ENCODE data around the gene C1QTNF1.

Gene C1QTNF1

DNA sequence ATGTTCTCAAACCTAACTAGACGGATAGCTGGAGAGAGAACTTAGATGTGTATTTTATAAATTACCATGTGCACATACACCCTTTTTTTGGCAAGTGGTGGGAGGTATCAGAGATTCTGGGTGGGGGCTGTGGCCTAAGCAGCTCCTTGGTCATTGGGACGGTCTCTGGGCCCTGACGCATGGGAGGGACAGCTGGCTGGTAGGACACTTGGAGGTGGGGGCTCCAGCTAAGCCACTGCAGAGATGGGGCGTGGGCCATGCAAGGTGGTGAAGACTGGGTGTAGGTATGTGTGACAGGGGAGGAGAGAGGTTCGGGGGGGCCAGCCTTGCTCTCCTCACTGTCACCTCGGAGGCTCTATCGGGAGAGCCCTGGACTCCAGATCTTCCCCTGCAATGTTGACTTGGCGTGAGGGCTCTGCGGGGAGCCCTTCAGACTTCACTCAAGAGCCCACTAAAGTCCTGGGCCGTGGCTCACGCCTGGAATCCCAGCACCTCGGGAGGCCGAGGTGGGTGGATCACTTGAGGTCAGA, 17.1 kb downstream of the C1QTNF1 start:
- DNase-seq (ENCODE audit: low spot score): no peak

DNA sequence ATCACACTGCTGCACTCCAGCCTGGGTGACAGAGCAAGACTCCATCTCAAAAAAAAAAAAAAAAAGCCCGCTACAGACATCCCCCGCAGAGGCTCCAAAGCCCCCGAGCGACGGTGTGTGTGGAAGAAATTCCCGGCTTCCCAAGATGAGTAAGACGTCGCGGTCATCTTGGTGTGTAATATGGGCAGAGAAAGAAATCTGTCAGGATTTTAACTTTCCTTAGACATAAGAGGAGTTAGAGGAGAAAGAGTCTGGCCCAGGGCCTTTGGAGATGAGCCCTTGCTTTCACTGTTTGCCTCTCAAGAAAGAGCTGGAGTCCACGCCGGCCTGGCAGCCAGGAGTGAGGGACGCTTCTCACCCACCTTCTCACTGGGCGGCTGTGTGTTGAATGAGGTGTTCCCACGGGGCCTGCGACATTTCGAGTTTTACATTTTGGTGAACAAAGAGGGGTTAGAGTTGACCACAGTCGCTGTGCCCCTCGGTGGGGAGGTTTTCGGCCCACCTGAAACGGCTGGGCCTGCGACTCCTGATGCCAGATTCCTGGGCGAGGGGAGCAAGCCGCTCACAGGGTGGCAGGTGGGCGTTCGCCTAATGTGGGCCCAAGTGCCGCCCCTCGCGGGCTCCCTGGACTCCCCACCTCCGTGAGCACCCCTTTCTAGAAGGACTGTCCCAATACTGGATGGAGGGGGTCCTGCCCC, 17.9 kb downstream of the C1QTNF1 start:
- DNase-seq (ENCODE audit: low spot score): no peak

DNA sequence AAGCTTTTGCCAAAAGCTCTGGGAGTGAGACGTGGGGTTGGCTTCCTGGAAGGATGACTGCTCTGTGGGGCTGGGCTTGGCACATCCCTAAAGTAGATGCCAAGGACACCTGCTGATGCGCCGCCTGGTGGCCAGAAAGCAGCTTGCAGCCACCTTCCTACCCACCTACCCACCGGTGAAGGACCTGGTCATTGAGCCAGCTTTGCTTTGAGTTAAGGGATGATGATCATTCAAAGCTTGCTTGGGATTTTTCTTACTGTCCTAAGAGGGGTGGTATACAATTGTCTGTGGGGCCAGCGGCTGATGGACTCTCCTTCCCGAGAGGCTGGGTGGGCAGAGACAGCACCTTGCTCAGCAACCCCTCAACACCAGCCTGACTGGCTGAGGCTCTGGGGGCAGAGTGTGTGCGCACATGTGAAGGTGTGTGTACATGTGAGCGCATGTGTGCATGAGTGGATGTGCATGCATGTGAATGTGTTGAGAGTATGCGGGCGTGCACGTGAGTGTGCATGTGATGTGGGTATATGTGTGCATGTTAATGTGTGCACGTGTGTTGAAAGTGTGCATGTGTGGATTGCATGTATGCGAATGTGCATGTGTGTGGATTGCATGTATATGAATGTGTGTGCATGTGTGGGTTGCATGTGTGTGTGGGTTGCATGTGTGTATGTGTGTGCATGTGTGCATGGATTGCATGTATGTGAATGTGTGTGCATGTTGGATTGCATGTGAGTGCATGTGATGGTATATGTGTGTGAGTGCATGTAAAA, 18.6 kb downstream of the C1QTNF1 start:
- peak; percentile 68 for DNase-seq (ENCODE audit: low spot score)

DNA sequence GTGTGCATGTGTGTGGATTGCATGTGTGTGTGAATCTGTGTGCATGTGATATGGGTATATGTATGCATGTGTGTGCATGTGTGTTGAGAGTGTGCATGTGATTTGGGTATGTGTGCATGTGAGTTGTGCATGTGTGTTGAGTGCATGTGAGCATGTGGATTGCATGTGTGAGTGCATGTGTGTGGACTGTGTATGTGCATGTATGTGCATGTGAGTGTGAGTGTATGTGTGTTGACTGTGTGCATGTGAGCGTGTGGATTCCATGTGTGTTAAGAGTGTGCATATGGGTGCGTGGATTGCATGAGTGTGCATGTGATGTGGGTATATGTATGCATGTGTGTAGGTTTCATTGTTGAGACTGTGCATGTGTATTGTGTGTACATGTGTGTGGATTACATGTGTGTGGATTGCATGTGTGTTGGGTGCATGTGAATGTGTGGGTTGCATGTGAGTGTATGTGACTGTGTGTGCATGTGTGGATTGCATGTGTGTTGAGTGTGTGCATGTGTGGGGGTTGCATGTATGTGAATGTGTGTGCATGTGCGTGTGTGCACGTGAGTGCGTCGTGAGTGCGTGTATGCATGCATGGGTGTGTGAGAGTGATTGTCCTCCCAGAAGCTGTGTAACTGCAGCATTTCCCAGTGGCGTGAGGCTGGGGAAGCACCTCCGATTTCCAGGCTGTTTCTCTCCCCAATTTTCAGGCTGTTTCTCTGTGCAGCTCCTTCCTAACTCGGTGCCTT, 19.4 kb downstream of the C1QTNF1 start:
- DNase-seq (ENCODE audit: low spot score): no peak

DNA sequence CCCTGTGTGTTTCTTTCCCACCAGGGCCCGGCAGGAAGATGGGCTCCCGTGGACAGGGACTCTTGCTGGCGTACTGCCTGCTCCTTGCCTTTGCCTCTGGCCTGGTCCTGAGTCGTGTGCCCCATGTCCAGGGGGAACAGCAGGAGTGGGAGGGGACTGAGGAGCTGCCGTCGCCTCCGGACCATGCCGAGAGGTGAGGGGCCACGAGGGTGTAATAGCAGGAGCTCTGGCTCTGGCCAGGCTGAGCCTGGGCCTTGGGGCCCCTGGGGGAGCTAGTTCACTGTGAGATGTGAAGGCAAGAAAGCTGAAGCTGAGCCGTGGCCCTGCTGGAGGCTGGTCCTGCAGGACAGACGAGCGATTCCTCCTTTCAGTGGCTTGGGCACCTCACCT, 20.0 kb downstream of the C1QTNF1 start:
- DNase-seq (ENCODE audit: low spot score): no peak

DNA sequence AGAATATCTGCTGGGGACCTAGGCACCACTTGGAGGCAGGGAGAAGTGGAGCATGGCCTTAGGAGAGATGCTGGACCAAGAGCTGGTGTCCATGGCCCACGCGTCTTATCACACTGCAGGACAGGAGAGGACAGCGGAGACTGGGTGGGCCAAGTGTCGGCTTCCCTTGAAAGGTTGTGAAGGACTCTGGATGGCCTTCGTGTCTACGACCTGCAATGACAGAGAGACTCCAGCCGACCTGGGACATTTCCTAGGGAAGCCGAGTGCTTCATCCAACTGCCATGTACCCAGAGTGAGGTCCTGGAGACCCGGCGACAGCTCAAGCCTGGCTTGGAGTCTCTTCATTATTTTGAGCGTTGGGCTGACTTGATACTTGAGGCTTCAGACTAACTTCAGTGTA, 20.5 kb downstream of the C1QTNF1 start:
- DNase-seq (ENCODE audit: low spot score): no peak

DNA sequence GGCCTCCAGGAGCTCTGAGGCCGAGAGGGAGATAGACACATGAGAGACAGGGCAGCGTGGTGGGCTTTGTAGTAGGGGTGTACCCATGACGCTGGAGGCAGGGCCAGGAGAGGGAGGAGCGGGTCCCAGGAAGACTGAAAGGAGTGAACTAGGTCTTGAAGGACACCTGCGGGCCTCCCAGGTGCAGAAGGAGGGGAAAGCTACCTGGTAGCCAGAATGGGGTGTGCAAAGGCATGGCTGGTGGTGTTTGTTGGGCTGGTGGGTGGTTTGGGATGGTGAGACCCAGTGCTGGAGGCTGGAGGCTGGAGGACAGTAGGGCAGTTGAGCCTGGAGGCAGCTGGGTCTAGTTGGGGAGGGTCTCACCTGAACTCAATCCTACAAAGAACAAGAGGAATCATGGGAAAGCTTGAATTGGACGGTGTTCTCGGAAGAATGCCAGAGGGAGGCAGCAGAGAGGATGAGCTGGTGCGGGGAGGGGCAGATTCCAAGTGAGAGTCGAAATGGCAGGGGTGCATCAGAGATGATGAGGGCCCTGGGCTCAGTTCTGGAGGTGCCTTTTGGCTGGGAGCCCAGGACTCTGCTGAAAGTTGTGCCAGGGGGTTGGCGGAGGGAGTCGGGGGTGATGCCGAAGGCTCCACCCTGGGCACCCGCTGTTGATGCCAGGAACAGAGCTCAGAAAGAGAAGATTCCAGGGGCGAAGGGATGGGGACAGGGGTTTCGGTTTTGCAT, 21.2 kb downstream of the C1QTNF1 start:
- no peak for DNase-seq (ENCODE audit: low spot score)

DNA sequence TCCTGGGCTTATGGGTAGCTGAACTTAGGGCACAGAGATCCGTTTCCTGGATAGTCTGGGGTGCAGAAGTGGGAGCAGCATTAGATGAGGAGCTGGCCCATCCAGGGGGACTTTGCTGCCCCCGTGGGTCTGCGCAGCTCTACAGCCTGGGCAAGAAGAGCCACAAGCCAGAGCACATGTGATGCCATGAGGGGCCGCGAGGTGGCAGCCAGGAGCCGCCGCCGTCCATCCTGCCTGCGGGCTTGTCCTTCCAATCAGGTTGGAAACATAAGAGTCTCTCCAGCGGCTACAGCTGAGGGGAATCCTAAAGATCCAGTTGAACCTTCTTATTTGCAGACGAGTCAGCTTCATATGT, 21.9 kb downstream of the C1QTNF1 start:
- peak; percentile 76 for DNase-seq (ENCODE audit: low spot score)

DNA sequence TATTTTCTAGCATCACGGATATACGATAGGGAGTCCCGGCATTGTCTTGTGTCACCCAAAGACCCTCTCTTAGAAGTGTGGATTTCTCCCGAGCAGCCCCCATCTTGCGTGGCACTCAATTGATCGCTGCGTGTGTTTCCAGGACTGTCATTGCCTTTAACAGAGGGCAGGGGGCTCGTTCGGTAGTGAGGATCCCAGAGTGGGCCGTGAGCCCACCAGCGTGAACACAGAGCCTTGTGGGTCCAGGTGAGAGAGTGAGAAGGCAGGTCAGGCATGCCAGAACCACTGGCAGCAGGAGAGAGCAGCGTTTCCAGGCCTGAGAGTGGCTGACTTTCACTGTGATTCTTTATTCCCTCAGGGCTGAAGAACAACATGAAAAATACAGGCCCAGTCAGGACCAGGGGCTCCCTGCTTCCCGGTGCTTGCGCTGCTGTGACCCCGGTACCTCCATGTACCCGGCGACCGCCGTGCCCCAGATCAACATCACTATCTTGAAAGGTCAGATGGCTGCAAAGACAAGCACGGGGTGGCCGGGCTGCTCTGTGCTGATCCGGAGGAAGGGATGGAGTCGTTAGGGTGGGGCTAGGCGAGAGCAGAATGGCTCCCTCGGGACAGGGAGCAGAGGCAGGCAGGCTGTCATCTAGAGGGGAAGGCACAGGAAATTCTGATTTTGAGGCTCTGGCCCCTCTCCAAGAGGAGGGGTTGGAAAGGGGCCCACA, 22.4 kb downstream of the C1QTNF1 start:
- no peak for DNase-seq (ENCODE audit: low spot score)

DNA sequence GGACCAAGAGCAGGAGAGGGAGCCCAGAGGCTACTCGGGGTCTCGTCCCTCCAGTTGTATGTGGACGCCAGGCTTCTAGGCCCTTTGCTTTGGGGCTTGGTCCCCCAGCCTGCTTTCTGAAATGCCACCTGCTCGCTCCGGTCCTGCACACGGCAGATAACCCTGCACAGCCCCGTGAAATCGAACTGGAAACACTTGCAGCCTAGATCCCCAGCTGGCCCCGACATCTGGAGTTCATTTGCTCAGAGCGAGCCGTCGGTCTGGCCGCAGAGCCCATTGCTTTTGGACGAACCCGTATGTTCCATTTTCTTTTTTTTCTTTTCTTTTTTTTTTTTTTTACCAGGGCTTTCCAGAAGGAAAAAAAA, 22.9 kb downstream of the C1QTNF1 start:
- no peak for DNase-seq (ENCODE audit: low spot score)

DNA sequence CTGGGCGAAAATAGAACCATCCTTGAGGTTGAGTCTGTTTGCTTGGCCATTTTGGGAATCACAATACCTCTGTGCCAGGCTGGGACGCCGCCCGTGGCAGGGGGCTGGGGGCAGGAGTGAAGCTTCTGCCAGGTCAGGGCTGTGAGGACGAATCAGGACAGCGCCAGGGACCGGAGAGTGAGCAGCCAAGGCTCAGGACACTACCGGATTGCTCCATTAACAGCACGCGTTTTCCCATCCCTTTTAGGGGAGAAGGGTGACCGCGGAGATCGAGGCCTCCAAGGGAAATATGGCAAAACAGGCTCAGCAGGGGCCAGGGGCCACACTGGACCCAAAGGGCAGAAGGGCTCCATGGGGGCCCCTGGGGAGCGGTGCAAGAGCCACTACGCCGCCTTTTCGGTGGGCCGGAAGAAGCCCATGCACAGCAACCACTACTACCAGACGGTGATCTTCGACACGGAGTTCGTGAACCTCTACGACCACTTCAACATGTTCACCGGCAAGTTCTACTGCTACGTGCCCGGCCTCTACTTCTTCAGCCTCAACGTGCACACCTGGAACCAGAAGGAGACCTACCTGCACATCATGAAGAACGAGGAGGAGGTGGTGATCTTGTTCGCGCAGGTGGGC, 23.4 kb downstream of the C1QTNF1 start:
- no peak for DNase-seq (ENCODE audit: low spot score)

DNA sequence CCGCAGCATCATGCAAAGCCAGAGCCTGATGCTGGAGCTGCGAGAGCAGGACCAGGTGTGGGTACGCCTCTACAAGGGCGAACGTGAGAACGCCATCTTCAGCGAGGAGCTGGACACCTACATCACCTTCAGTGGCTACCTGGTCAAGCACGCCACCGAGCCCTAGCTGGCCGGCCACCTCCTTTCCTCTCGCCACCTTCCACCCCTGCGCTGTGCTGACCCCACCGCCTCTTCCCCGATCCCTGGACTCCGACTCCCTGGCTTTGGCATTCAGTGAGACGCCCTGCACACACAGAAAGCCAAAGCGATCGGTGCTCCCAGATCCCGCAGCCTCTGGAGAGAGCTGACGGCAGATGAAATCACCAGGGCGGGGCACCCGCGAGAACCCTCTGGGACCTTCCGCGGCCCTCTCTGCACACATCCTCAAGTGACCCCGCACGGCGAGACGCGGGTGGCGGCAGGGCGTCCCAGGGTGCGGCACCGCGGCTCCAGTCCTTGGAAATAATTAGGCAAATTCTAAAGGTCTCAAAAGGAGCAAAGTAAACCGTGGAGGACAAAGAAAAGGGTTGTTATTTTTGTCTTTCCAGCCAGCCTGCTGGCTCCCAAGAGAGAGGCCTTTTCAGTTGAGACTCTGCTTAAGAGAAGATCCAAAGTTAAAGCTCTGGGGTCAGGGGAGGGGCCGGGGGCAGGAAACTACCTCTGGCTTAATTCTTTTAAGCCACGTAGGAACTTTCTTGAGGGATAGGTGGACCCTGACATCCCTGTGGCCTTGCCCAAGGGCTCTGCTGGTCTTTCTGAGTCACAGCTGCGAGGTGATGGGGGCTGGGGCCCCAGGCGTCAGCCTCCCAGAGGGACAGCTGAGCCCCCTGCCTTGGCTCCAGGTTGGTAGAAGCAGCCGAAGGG, 24.2 kb downstream of the C1QTNF1 start:
- no peak for DNase-seq (ENCODE audit: low spot score)

DNA sequence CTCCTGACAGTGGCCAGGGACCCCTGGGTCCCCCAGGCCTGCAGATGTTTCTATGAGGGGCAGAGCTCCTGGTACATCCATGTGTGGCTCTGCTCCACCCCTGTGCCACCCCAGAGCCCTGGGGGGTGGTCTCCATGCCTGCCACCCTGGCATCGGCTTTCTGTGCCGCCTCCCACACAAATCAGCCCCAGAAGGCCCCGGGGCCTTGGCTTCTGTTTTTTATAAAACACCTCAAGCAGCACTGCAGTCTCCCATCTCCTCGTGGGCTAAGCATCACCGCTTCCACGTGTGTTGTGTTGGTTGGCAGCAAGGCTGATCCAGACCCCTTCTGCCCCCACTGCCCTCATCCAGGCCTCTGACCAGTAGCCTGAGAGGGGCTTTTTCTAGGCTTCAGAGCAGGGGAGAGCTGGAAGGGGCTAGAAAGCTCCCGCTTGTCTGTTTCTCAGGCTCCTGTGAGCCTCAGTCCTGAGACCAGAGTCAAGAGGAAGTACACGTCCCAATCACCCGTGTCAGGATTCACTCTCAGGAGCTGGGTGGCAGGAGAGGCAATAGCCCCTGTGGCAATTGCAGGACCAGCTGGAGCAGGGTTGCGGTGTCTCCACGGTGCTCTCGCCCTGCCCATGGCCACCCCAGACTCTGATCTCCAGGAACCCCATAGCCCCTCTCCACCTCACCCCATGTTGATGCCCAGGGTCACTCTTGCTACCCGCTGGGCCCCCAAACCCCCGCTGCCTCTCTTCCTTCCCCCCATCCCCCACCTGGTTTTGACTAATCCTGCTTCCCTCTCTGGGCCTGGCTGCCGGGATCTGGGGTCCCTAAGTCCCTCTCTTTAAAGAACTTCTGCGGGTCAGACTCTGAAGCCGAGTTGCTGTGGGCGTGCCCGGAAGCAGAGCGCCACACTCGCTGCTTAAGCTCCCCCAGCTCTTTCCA, 25.1 kb downstream of the C1QTNF1 start:
- DNase-seq (ENCODE audit: low spot score): no peak

DNA sequence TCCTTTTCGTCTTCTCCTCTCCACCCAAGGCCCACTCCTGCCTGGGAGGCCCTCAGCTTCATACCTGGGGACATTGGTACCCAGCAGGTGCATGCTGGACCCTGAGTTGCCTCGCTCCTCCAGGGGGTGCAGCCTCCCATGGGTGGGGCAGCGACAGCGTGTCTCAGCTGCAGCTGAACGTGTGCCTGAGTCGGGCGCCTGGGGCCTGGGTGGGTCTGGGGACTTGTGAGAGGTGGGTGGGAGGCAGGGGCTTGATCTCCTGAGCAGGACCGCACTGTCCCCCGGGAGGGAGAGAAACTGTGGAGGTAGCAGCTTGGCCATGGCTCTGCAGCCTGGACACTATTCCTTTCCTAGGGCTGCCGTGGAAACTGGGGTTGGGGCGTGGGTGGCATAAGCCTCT, 25.9 kb downstream of the C1QTNF1 start:
- no peak for DNase-seq (ENCODE audit: low spot score)

DNA sequence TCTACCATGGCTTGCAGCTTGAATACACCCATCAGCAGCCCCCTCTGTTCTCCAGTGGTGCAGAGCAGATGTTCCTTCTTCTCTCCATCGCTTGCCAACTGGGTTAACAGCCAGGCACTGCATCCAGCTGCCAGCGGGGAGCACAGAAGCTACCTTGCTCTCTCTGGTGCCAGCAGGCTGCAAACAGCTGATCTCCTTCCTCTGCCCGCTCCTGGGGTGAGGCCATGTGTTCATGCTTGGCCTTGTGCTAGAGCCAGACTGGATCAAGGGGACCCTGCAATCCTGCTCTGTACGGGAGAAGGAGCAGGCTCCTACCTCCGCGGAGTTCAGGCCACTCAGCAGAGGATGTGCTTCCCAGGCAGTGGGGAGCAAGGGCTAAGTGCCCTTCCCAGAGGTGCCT, 26.6 kb downstream of the C1QTNF1 start:
- no peak for DNase-seq (ENCODE audit: low spot score)

DNA sequence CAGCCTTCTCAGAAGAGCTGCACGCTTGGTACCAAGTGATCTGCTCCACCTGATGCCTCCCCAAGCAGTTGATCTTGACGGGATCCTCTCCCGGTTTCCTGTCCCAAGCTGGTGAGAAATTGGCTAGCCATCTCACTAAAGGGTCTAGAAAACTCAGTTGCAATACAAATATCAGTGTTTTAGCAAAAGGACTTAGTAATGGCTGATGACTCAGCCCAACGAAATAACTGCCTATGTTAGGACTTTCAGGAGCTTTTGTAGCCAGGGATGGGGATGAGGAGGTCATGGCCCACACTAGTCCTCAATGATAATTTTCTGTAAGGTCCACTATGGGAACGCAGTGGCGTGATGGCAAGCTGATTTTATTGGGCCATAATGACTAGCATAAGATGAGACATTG, 27.3 kb downstream of the C1QTNF1 start:
- no peak for DNase-seq (ENCODE audit: low spot score)

DNA sequence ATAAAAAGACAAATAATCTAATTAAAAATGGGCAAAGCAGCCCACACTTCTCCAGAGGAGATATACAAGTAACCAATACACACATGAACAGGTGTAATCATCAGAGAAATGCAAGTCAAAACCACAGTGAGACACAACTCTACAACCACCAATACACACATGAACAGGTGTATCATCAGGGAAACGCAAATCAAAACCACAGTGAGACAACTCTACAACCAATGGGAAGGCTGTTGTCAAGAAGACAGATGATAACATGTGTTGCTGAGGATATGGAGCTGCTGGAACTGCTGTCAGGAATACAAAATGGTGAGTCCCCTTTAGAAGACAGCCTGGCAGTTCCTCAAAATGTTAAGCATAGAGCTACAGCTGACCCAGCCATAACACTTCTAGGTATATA, 28.2 kb downstream of the C1QTNF1 start:
- DNase-seq (ENCODE audit: low spot score): no peak

DNA sequence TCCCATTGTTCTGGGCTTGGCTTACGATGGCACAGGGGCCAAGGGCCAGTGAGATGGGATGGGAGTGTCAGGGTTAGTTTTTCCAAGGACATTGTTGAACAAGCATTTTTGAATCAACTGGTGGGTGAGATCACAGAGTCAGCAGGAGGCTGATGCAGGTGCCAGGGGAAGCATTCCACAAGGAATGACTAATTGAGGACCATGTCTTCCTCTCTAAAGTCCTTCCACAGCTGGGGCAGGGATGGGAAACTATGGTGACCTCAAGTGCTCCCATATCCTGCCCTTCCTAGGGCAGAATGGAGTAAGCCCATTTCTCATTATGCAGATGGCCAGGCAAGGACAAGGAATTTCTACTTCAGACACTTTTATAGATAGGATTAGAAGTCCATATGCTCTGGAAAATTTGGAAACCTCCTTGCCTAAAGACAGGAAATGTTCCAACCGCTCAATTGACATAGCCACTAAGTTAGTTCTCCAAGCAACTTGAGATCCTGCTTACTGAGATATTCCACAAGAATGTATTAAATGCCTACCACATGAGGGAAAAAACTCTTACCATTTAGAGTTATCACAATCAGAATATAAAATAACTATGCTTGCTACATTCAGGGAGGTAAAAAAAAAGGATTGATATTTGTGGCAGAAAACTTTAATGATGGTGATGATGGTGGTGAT, 29.4 kb downstream of the C1QTNF1 start:
- DNase-seq (ENCODE audit: low spot score): no peak
